HG03097 (cell line): ENCODE results near the gene CLMP.

Source experiments
- ATAC-seq: cut with Tn5 transposase; IDR thresholded peaks from one replicate; pipeline ENCODE4 v1.9.1; 2021; ENCODE audit not compliant: unreplicated experiment, low FRiP score

The CLMP gene

DNA sequence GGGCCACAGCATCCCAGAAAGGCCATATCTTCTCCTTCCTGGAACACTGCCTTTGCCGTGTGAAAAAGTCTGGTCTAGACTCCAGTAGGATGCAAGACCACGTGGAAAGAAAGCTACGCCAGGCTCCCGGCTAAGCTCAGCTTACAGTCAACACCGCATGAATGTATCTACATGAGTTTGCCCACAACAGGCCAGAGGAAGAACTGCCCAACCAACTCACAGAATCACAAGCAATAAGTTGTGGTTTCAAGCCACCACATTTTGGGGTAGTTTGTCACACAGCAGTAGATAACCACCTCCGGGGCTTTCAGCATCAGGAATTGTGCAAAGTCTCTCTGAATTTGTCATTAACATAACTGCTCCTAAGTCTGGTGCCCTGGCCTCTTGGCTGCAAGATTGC is 160.5 kb downstream of the CLMP start:
- ATAC-seq, result no peak

DNA sequence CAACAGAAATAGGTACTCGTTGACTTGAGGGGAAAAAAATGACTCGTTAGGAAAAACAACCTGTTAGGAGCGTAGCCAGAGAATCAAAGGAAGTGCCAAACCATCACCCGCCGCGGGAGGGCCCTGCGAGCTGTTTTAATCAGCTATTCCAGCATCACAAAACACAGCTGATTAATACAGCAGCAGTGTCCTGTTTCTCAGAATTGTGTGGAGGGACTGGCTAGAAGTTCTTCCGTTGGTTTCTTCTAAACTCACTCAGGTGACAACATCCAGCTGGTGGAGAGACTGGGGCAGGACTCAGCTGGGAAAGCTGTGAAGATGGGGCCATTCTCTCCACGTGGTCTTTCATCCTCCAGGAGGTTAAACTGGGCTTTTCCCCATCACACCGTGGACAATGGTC is 161.2 kb downstream of the CLMP start:
- no peak for ATAC-seq

DNA sequence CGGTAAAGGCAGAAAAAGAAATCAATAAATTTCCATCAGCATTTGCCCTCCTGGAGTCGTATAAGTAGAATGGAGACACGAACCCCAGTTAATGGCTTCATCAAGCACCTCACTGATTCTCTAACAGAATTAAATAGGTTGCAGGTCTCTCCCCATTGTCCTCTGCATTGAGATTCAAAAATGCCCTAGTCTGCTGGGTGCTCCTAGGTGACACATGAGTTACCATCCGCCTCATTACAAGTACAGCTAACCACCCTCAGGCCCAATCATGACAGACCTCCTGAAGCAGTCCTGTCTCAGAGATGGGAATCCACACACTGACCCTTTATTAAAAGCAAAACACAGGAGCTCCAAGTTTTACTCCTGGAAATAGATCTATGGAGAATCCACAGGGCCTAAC is 164.5 kb downstream of the CLMP start:
- ATAC-seq, result no peak

DNA sequence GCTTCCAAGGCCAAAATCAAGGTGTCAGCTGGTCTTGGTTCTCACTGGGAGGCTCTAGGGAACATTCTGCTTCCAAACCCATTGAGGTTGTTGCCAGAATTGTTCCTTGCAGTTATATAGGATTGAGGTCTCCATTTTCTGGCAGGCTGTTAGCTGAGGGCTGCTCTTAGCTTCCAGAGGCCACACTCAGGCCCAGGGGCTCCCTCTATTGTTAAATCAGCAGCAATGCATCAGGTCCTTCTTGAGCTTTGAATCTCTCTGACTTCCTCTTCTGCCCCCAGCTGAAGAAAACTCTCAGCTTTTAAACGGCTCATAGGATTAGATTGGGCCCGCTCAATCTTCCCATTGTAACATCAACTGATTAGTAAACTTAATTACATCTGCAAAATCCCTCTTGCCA is 174.1 kb downstream of the CLMP start:
- no peak for ATAC-seq
